ENCODE results near the gene RNASEL. TPM values are rescaled to one million over a fixed set of nuclear protein-coding genes. Genes with fewer than 3 reads are reported as not detected.

The RNASEL gene
- total RNA-seq, 2 donors from 2014 or later = 4.3 to 7.4 TPM

DNA sequence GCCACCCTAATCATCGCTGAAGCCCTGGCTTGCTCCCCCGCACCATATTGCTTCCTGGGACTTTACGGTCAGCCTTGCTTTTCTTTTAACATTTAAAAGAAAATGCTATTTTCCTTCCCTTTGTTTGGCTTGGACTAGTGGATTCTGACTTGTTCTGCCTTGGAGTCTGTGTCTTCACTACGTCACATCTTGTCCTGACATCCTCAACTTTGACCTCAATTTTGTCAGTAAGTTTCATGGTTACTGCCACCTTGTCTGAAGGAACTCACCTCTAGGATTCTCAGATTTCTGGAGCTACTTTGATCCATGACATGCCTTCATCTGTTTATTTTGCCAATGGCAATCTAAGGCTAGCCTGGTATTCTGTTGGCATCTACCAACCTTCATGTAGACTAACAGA, 4.3 kb downstream of the RNASEL start:
- H3K27ac Mint-ChIP-seq = peak overlapping the region; percentile 45

GRCh38 chr1:182580736-182581135, 8.3 kb downstream of the RNASEL start:
- H3K27me3 Mint-ChIP-seq = no peaks in the 10 kb centered on the region
- no peak for ATAC-seq
- no peak overlapping the region for H3K27ac Mint-ChIP-seq
- DNase-seq = no peak
- no peak overlapping the region for H3K4me3 Mint-ChIP-seq
- no peaks in the 10 kb centered on the region for H3K9me3 ChIP-seq (ENCODE audit: control insufficient read depth, low read length, poor library complexity, severe bottlenecking)
- H3K36me3 Mint-ChIP-seq (ENCODE audit: low read depth) = peaks cover 10% of the 10 kb centered on the region
- H3K4me1 Mint-ChIP-seq = peaks cover 39% of the 10 kb centered on the region

More for the DNA sequence above, 4.3 kb downstream of the RNASEL start:
- DNase-seq (no peak), ATAC-seq (no peak)
- H3K27me3 Mint-ChIP-seq = no peaks in the 10 kb centered on the region
- H3K4me1 Mint-ChIP-seq = peaks cover 46% of the 10 kb centered on the region
- H3K4me3 Mint-ChIP-seq = peak overlapping the region; percentile 72
- peaks cover 14% of the 10 kb centered on the region for H3K36me3 Mint-ChIP-seq (ENCODE audit: low read depth)
- no peaks in the 10 kb centered on the region for H3K9me3 ChIP-seq (ENCODE audit: control insufficient read depth, low read length, poor library complexity, severe bottlenecking)

DNA sequence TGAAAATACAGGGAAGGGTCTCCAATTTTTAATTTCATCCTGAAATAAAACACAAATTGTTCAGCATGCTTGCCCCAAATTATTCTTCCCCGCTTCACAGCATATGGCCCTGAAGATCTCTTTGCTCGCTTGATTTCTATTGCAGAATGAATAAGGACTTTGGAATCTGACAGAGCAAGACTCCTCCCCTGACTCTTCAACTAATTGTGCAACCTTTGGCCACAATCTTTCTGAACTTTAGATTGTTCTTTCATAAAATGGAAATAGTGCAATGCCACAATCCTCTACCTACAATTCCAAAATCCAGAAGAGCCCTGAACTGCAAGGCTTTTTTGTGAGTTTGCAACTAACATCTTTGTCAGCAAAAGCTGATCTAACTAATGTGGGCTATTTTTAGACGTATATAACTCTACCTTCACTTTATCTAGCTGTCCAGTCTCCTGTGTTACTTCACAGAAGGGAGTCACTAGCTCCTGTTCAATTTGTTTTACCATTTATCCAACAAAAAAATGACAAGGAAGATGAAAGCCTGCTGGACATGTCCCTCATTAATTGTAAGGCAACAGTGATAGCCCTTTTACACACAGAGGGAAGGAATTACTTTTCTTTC, 13.4 kb downstream of the RNASEL start:
- DNase-seq = no peak
- peaks cover 16% of the 10 kb centered on the region for H3K36me3 Mint-ChIP-seq (ENCODE audit: low read depth)
- ATAC-seq = no peak
- peaks cover 12% of the 10 kb centered on the region for H3K4me1 Mint-ChIP-seq
- H3K4me3 Mint-ChIP-seq = no peak overlapping the region
- H3K27ac Mint-ChIP-seq = no peak overlapping the region
- no peaks in the 10 kb centered on the region for H3K27me3 Mint-ChIP-seq
- no peaks in the 10 kb centered on the region for H3K9me3 ChIP-seq (ENCODE audit: control insufficient read depth, low read length, poor library complexity, severe bottlenecking)

GRCh38 chr1:182574156-182574555, 14.9 kb downstream of the RNASEL start:
- DNase-seq (no peak), ATAC-seq (no peak)
- peaks cover 11% of the 10 kb centered on the region for H3K36me3 Mint-ChIP-seq (ENCODE audit: low read depth)
- no peak overlapping the region for H3K27ac Mint-ChIP-seq
- no peaks in the 10 kb centered on the region for H3K9me3 ChIP-seq (ENCODE audit: control insufficient read depth, low read length, poor library complexity, severe bottlenecking)
- H3K27me3 Mint-ChIP-seq = no peaks in the 10 kb centered on the region
- no peak overlapping the region for H3K4me3 Mint-ChIP-seq
- H3K4me1 Mint-ChIP-seq = peaks cover 9% of the 10 kb centered on the region

DNA sequence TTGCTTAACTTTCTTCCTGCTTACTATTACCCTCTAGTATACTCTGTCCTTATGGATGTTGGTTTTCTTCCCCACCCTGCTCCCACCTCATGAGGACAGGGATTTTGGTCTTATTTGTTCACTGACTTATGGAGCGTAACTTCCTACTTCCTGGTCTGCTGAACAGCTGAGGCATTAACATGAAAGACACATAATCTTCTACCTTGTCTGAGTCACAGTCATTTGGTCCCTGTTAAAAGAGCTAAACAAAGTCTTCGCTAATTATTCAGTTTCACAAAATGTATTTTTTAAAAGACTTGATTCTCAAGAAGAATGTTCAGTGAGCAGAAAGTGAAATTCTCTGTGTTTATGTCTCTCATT, 18.5 kb downstream of the RNASEL start:
- no peak for ATAC-seq
- Mint-ChIP-seq H3K4me3 (no peak overlapping the region), H3K27me3 (no peaks in the 10 kb centered on the region), H3K36me3 (ENCODE audit: low read depth) (peaks cover 9% of the 10 kb centered on the region), H3K4me1 (no peaks in the 10 kb centered on the region), H3K27ac (no peak overlapping the region)
- DNase-seq = no peak
- no peaks in the 10 kb centered on the region for H3K9me3 ChIP-seq (ENCODE audit: control insufficient read depth, low read length, poor library complexity, severe bottlenecking)

- ATAC-seq = no peak
- peaks cover 7% of the 10 kb centered on the region for H3K36me3 Mint-ChIP-seq (ENCODE audit: low read depth)
Measured at GRCh38 chr1:182569939-182570610, 19.0 kb downstream of the RNASEL start.

GRCh38 chr1:182568647-182569284, 20.3 kb downstream of the RNASEL start:
- Mint-ChIP-seq H3K27me3 (no peaks in the 10 kb centered on the region), H3K4me3 (no peak overlapping the region), H3K4me1 (no peaks in the 10 kb centered on the region), H3K27ac (no peak overlapping the region), H3K36me3 (ENCODE audit: low read depth) (peaks cover 4% of the 10 kb centered on the region)
- no peaks in the 10 kb centered on the region for H3K9me3 ChIP-seq (ENCODE audit: control insufficient read depth, low read length, poor library complexity, severe bottlenecking)
- DNase-seq (no peak), ATAC-seq (no peak)

More at GRCh38 chr1:182569939-182570610, 19.0 kb downstream of the RNASEL start:
- no peak overlapping the region for H3K27ac Mint-ChIP-seq
- no peak overlapping the region for H3K4me3 Mint-ChIP-seq
- H3K27me3 Mint-ChIP-seq = no peaks in the 10 kb centered on the region
- H3K4me1 Mint-ChIP-seq = no peaks in the 10 kb centered on the region
- H3K9me3 ChIP-seq (ENCODE audit: control insufficient read depth, low read length, poor library complexity, severe bottlenecking) = no peaks in the 10 kb centered on the region
- DNase-seq = no peak

GRCh38 chr1:182567629-182568028, 21.4 kb downstream of the RNASEL start:
- no peaks in the 10 kb centered on the region for H3K9me3 ChIP-seq (ENCODE audit: control insufficient read depth, low read length, poor library complexity, severe bottlenecking)
- Mint-ChIP-seq H3K36me3 (ENCODE audit: low read depth) (no peaks in the 10 kb centered on the region), H3K27ac (no peak overlapping the region), H3K4me1 (no peaks in the 10 kb centered on the region), H3K27me3 (no peaks in the 10 kb centered on the region), H3K4me3 (no peak overlapping the region)
- DNase-seq (no peak), ATAC-seq (no peak)

DNA sequence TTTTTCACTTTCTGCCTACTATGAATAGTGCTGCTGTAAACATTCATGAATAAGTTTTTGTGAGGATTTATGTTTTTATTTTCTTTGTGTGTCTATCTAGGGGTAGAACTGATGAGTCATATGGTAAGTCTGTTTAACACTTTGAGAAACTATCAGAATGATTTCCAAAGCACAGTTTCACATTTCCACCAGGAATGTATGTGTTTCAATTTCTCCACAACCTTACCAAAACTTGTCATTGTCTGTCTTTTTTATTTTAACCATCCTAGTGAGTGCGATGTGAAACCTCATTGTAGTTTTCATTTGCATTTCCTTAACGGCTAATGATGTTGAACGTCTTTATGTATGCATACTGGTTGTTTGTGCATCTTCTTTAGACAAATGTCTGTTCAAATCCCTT, 23.5 kb downstream of the RNASEL start:
- H3K9me3 ChIP-seq (ENCODE audit: control insufficient read depth, low read length, poor library complexity, severe bottlenecking) = no peaks in the 10 kb centered on the region
- Mint-ChIP-seq H3K27me3 (peaks cover 14% of the 10 kb centered on the region), H3K27ac (no peak overlapping the region), H3K4me1 (peaks cover 5% of the 10 kb centered on the region), H3K4me3 (no peak overlapping the region), H3K36me3 (ENCODE audit: low read depth) (peaks cover 2% of the 10 kb centered on the region)
- ATAC-seq = no peak
- DNase-seq = no peak

- H3K4me1 Mint-ChIP-seq = peaks cover 5% of the 10 kb centered on the region
- H3K36me3 Mint-ChIP-seq (ENCODE audit: low read depth) = peaks cover 4% of the 10 kb centered on the region
- no peak overlapping the region for H3K4me3 Mint-ChIP-seq
- no peak for ATAC-seq
- H3K27me3 Mint-ChIP-seq = peaks cover 14% of the 10 kb centered on the region
- no peak for DNase-seq
- H3K9me3 ChIP-seq (ENCODE audit: control insufficient read depth, low read length, poor library complexity, severe bottlenecking) = no peaks in the 10 kb centered on the region
- H3K27ac Mint-ChIP-seq = no peak overlapping the region
Measured at GRCh38 chr1:182564406-182565004, 24.6 kb downstream of the RNASEL start.

GRCh38 chr1:182563095-182563494, 26.0 kb downstream of the RNASEL start:
- no peak overlapping the region for H3K4me3 Mint-ChIP-seq
- peaks cover 14% of the 10 kb centered on the region for H3K27me3 Mint-ChIP-seq
- DNase-seq = no peak
- no peaks in the 10 kb centered on the region for H3K9me3 ChIP-seq (ENCODE audit: control insufficient read depth, low read length, poor library complexity, severe bottlenecking)
- H3K36me3 Mint-ChIP-seq (ENCODE audit: low read depth) = peaks cover 8% of the 10 kb centered on the region
- no peak for ATAC-seq
- H3K4me1 Mint-ChIP-seq = peaks cover 8% of the 10 kb centered on the region
- no peak overlapping the region for H3K27ac Mint-ChIP-seq

DNA sequence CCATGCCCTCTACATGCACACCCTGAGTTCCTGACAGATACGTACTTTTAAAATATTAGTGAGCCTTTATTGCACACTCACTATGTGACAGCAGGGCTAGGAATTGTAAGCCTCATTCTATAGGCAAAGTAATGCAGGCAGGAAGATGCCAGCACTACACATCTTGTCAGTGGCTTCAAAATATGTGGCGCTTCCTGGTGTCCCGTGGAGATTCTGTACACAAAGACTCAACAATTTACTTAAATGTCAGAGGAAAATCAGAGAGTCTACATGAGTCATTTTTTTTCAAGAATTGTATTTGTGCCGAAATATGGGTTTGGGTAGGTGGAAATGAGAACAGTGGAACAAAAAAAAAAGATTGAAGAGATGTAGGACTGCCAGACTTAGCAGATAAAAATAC, 27.6 kb downstream of the RNASEL start:
- peaks cover 14% of the 10 kb centered on the region for H3K27me3 Mint-ChIP-seq
- no peak overlapping the region for H3K4me3 Mint-ChIP-seq
- H3K9me3 ChIP-seq (ENCODE audit: control insufficient read depth, low read length, poor library complexity, severe bottlenecking) = no peaks in the 10 kb centered on the region
- ATAC-seq = no peak
- DNase-seq = no peak
- no peak overlapping the region for H3K27ac Mint-ChIP-seq
- peaks cover 8% of the 10 kb centered on the region for H3K4me1 Mint-ChIP-seq
- peaks cover 10% of the 10 kb centered on the region for H3K36me3 Mint-ChIP-seq (ENCODE audit: low read depth)

GRCh38 chr1:182560392-182560984, 28.6 kb downstream of the RNASEL start:
- no peak overlapping the region for H3K4me3 Mint-ChIP-seq

More at GRCh38 chr1:182560392-182560984, 28.6 kb downstream of the RNASEL start:
- DNase-seq (no peak), ATAC-seq (no peak)
- Mint-ChIP-seq H3K4me1 (peaks cover 8% of the 10 kb centered on the region), H3K36me3 (ENCODE audit: low read depth) (peaks cover 10% of the 10 kb centered on the region), H3K27me3 (peaks cover 14% of the 10 kb centered on the region), H3K27ac (no peak overlapping the region)
- H3K9me3 ChIP-seq (ENCODE audit: control insufficient read depth, low read length, poor library complexity, severe bottlenecking) = no peaks in the 10 kb centered on the region

Measured in T-helper 17 cell (primary cell).